Liver (tissue), 9 donors: ENCODE measurements around the gene CCDC92. TPM values are rescaled to one million over a fixed set of nuclear protein-coding genes. Genes with fewer than 3 reads are reported as not detected.

ENCODE experiments used
- DNase-seq: peaks from one replicate; pipeline ENCODE4 v3.0.0-alpha.2; 2017; ENCODE audit warnings: low spot score
- H3K27ac ChIP-seq, 2 donors: one replicate each; pipeline ENCODE4 v1.7.0; 2013; ENCODE audit warnings: inconsistent platforms in 2 of 2, low read length in 2 of 2, control low read depth in 1 of 2, low read depth in 1 of 2, mild to moderate bottlenecking in 1 of 2
- H3K27me3 ChIP-seq, 4 donors: one replicate each; pipeline versions ENCODE4 v1.6.1 to v1.7.0; 2013; ENCODE audit warnings: low read length in 3 of 4, inconsistent platforms in 1 of 4, mild to moderate bottlenecking in 1 of 4, moderate library complexity in 1 of 4; ENCODE audit not compliant: control insufficient read depth in 4 of 4, insufficient read depth in 4 of 4
- H3K36me3 ChIP-seq, 4 donors: one replicate each; pipeline versions ENCODE4 v1.6.1 to v1.7.0; 2013; ENCODE audit warnings: low read length in 3 of 4, mild to moderate bottlenecking in 3 of 4, low read depth in 1 of 4, moderate library complexity in 1 of 4; ENCODE audit not compliant: control insufficient read depth in 4 of 4, insufficient read depth in 3 of 4
- H3K4me1 ChIP-seq, 4 donors: one replicate each; pipeline versions ENCODE4 v1.6.1 to v1.7.0; 2013; ENCODE audit warnings: low read length in 3 of 4, mild to moderate bottlenecking in 3 of 4, moderate library complexity in 1 of 4; ENCODE audit not compliant: control insufficient read depth in 4 of 4, insufficient read depth in 4 of 4
- H3K4me3 ChIP-seq, 3 donors: one replicate each; pipeline versions ENCODE4 v1.6.1 to v1.7.0; 2013; ENCODE audit warnings: low read length in 3 of 3, control low read depth in 1 of 3, low read depth in 1 of 3, mild to moderate bottlenecking in 1 of 3
- H3K9ac ChIP-seq, 2 donors: one replicate each; pipeline ENCODE4 v1.7.0; 2013; ENCODE audit warnings: low read length in 2 of 2, mild to moderate bottlenecking in 2 of 2, moderate library complexity in 2 of 2, control low read depth in 1 of 2, low read depth in 1 of 2
- H3K9me3 ChIP-seq, 4 donors: one replicate each; pipeline versions ENCODE4 v1.6.1 to v1.7.0; 2013; ENCODE audit warnings: low read length in 3 of 4; ENCODE audit not compliant: control insufficient read depth in 4 of 4
- EGR1 ChIP-seq, 2 donors: IDR thresholded peaks; 2 replicates each; pipeline ENCODE4 v1.6.1; 2016 to 2018; ENCODE audit warnings: antibody characterized with exemption in 2 of 2, low read depth in 2 of 2
- FOXA1 ChIP-seq: IDR thresholded peaks from 2 replicates; pipeline ENCODE4 v1.6.1; 2016; ENCODE audit warnings: antibody characterized with exemption
- FOXA2 ChIP-seq: IDR thresholded peaks from 2 replicates; pipeline ENCODE4 v1.6.1; 2016; ENCODE audit warnings: antibody characterized with exemption
- GABPA ChIP-seq, 2 donors: IDR thresholded peaks in 1 of 2; conservative IDR thresholded peaks in 1 of 2; 2 replicates each; pipeline ENCODE4 v1.6.1; 2016; ENCODE audit warnings: antibody characterized with exemption in 2 of 2, mild to moderate bottlenecking in 1 of 2, moderate library complexity in 1 of 2
- HNF4A ChIP-seq, 2 donors: conservative IDR thresholded peaks; 2 replicates each; pipeline ENCODE4 v1.6.1; 2016; ENCODE audit warnings: antibody characterized with exemption in 2 of 2, mild to moderate bottlenecking in 2 of 2
- HNF4G ChIP-seq: IDR thresholded peaks from 2 replicates; pipeline ENCODE4 v1.6.1; 2016; ENCODE audit warnings: antibody characterized with exemption
- JUND ChIP-seq, 2 donors: IDR thresholded peaks; 2 replicates each; pipeline ENCODE4 v1.6.1; 2016; ENCODE audit warnings: antibody characterized with exemption in 2 of 2
- NR2F2 ChIP-seq: IDR thresholded peaks from 2 replicates; pipeline ENCODE4 v1.6.1; 2016; ENCODE audit warnings: antibody characterized with exemption
- RAD21 ChIP-seq, 2 donors: IDR thresholded peaks; 2 replicates each; pipeline ENCODE4 v1.6.1; 2016; ENCODE audit warnings: antibody characterized with exemption in 2 of 2, mild to moderate bottlenecking in 2 of 2
- RXRA ChIP-seq, 2 donors: IDR thresholded peaks; 2 replicates each; pipeline ENCODE4 v1.6.1; 2017 to 2018; ENCODE audit warnings: antibody characterized with exemption in 2 of 2, mild to moderate bottlenecking in 1 of 2
- SP1 ChIP-seq: IDR thresholded peaks from 2 replicates; pipeline ENCODE4 v1.6.1; 2018; ENCODE audit warnings: antibody characterized with exemption, mild to moderate bottlenecking
- TAF1 ChIP-seq: conservative IDR thresholded peaks from 2 replicates; pipeline ENCODE4 v1.6.1; 2016; ENCODE audit warnings: antibody characterized with exemption, mild to moderate bottlenecking
- YY1 ChIP-seq: IDR thresholded peaks from 2 replicates; pipeline ENCODE4 v1.6.1; 2016; ENCODE audit warnings: antibody characterized with exemption, mild to moderate bottlenecking
- WGBS: extraction: QIAGEN DNeasy Blood & Tissue Kit; methylation state at CpG from one replicate; pipeline ENCODE4 v1.1.7; 2013; 5-methylcytosine and 5-hydroxymethylcytosine counted together
- polyA plus RNA-seq, 2 donors: library from polyadenylated mRNA; stranded (reverse) in 1 of 2; unstranded in 1 of 2; fragments of 200-250 nt in 1 of 2; fragments of >200 nt in 1 of 2; fragmentation: Nextera tagmentation in 1 of 2; extraction: Ambion mirVana in 1 of 2; gene quantifications; one replicate each; pipeline versions ENCODE4 v1.2.1 to v1.2.3, GENCODE V29; 2013 to 2015
- total RNA-seq, 2 donors: library from RNA; depleted of rRNA; stranded (reverse); fragments of >200 nt; gene quantifications; one replicate each; pipeline ENCODE4 v1.2.3, GENCODE V29; 2014
- TF ChIP-seq, protein P1 (sequence below): IDR thresholded peaks from 2 replicates; pipeline ENCODE4 v1.6.1; 2016; ENCODE audit warnings: antibody characterized with exemption, mild to moderate bottlenecking
- TF ChIP-seq, protein P2 (sequence below): IDR thresholded peaks from 2 replicates; pipeline ENCODE4 v1.6.1; 2016; ENCODE audit warnings: antibody characterized with exemption
- TF ChIP-seq, protein P3 (sequence below): IDR thresholded peaks from 2 replicates; pipeline ENCODE4 v1.6.1; 2016; ENCODE audit warnings: antibody characterized with exemption
- TF ChIP-seq, protein P4 (sequence below): IDR thresholded peaks from 2 replicates; pipeline ENCODE4 v1.6.1; 2016; ENCODE audit warnings: antibody characterized with exemption
- TF ChIP-seq, protein P5 (sequence below): fragments of 150-350 bp; IDR thresholded peaks from 2 replicates; pipeline ENCODE4 v1.5.1; 2017; ENCODE audit warnings: improper control_type of control experiment, low read depth, low read length; ENCODE audit not compliant: missing input control
- donor health status: healthy.
- donor health status: healthy.
- donor health status: healthy.
- donor health status: healthy.
- donor health status: healthy.

The CCDC92 gene
- total and polyA plus RNA-seq, 4 donors = 2.1 to 14.6 (median 9.3) TPM

DNA sequence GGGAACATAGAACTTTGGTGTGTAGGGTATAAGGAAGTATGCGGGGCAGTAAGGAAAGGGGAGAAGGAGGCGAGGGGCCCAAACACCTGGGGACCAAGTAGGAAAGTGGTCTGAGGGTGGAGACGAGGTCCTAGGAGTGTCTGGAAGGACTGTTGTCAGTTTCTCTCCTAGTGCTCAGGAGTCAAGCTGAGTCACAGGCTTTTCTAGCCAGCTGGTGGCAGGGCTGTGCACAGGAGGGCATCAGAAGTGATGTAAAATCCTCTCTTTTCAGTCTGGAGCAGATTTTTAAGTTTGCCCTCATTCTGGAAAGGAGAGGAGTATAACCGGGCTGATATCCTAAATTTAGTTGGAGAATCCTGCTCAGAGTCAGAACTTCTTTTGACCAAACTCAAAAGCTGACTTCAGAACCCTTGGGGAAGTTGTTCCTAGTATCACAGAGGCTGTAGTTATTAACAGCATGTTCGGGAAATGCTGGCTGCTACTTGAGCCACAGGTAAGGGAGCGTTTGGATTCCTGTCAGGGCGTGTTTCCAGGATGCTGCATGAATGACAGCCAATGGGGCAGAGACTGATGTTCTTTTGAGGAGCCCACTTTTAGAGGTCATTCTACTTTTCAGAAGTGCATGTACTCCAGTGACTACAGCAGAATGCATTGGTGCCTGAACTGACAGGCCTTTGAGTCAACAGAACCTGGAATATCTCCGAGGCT, 19.6 kb upstream of the CCDC92 start:
- no peak for TF ChIP-seq HNF4G
- TF ChIP-seq GABPA (IDR thresholded peaks at IDR 0.05 in 1 of 2, conservative IDR thresholded peaks at IDR 0.05 in 1 of 2) = no peak
- no peak for TF ChIP-seq HNF4A (conservative IDR thresholded peaks at IDR 0.05)
- no peak for TF ChIP-seq RXRA (IDR thresholded peaks at IDR 0.05)
- TF ChIP-seq FOXA1 = no peak
- no peak for TF ChIP-seq EGR1 (IDR thresholded peaks at IDR 0.05; ENCODE audit: low read depth in 2 of 2)
- TF ChIP-seq, protein P1, sequence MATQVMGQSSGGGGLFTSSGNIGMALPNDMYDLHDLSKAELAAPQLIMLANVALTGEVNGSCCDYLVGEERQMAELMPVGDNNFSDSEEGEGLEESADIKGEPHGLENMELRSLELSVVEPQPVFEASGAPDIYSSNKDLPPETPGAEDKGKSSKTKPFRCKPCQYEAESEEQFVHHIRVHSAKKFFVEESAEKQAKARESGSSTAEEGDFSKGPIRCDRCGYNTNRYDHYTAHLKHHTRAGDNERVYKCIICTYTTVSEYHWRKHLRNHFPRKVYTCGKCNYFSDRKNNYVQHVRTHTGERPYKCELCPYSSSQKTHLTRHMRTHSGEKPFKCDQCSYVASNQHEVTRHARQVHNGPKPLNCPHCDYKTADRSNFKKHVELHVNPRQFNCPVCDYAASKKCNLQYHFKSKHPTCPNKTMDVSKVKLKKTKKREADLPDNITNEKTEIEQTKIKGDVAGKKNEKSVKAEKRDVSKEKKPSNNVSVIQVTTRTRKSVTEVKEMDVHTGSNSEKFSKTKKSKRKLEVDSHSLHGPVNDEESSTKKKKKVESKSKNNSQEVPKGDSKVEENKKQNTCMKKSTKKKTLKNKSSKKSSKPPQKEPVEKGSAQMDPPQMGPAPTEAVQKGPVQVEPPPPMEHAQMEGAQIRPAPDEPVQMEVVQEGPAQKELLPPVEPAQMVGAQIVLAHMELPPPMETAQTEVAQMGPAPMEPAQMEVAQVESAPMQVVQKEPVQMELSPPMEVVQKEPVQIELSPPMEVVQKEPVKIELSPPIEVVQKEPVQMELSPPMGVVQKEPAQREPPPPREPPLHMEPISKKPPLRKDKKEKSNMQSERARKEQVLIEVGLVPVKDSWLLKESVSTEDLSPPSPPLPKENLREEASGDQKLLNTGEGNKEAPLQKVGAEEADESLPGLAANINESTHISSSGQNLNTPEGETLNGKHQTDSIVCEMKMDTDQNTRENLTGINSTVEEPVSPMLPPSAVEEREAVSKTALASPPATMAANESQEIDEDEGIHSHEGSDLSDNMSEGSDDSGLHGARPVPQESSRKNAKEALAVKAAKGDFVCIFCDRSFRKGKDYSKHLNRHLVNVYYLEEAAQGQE = no peak
- no peak for TF ChIP-seq JUND (IDR thresholded peaks at IDR 0.05)
- TF ChIP-seq SP1 = no peak
- TF ChIP-seq FOXA2 = no peak
- TF ChIP-seq YY1 = no peak
- TF ChIP-seq, protein P2, sequence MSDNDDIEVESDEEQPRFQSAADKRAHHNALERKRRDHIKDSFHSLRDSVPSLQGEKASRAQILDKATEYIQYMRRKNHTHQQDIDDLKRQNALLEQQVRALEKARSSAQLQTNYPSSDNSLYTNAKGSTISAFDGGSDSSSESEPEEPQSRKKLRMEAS = no peak
- no peak for TF ChIP-seq RAD21 (IDR thresholded peaks at IDR 0.05)
- Histone ChIP-seq H3K4me1 (peaks cover 0 to 23% (median 12%) of the 10 kb centered on the region in 4 donors), H3K9ac (no peak overlapping the region), H3K27me3 (no peaks in the 10 kb centered on the region), H3K27ac (no peak overlapping the region), H3K4me3 (no peak overlapping the region), H3K36me3 (peaks cover 0 to 15% (median 8%) of the 10 kb centered on the region in 4 donors), H3K9me3 (no peaks in the 10 kb centered on the region)
- DNase-seq = no peak
- WGBS = 90% methylated on average over 8 of the region's 8 CpGs

DNA sequence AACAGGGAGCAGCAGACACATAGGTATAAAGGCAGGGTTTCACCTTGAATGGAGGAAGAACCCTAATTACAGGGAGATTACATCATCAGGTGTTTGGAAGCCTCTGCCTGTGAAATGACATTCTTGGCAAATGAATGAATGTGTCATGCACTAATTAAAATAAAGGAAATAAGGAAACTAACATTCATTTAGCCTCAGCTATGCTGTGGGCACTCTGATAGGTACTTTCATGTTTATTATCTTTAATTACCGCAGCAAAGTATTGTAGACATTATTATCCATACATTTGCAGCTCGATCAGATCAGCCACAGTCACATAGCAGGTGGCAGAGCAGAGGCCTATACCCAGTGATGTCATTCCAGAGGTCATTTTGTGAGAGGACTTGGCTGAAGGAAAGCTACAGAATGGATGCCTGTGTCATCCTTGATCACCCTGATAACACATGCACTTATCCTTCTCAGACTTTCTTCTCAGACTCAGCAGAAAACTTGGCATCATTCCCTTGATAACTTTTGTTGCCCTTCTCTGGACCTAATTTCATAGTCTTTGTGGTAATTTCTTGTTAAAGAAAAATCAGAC, 18.8 kb upstream of the CCDC92 start:
- Histone ChIP-seq H3K9ac (no peak overlapping the region), H3K27ac (no peak overlapping the region), H3K36me3 (peaks cover 0 to 15% (median 8%) of the 10 kb centered on the region in 4 donors), H3K4me3 (no peak overlapping the region), H3K27me3 (no peaks in the 10 kb centered on the region), H3K4me1 (peaks cover 0 to 23% (median 12%) of the 10 kb centered on the region in 4 donors), H3K9me3 (no peaks in the 10 kb centered on the region)
- TF ChIP-seq EGR1 (IDR thresholded peaks at IDR 0.05; ENCODE audit: low read depth in 2 of 2) (no peak), RXRA (IDR thresholded peaks at IDR 0.05) (no peak), GABPA (IDR thresholded peaks at IDR 0.05 in 1 of 2, conservative IDR thresholded peaks at IDR 0.05 in 1 of 2) (no peak), SP1 (no peak), HNF4A (conservative IDR thresholded peaks at IDR 0.05) (no peak), HNF4G (no peak), NR2F2 (no peak), FOXA1 (no peak), FOXA2 (no peak), JUND (IDR thresholded peaks at IDR 0.05) (no peak), RAD21 (IDR thresholded peaks at IDR 0.05) (no peak), YY1 (no peak), TAF1 (no peak)
- TF ChIP-seq, protein P3, sequence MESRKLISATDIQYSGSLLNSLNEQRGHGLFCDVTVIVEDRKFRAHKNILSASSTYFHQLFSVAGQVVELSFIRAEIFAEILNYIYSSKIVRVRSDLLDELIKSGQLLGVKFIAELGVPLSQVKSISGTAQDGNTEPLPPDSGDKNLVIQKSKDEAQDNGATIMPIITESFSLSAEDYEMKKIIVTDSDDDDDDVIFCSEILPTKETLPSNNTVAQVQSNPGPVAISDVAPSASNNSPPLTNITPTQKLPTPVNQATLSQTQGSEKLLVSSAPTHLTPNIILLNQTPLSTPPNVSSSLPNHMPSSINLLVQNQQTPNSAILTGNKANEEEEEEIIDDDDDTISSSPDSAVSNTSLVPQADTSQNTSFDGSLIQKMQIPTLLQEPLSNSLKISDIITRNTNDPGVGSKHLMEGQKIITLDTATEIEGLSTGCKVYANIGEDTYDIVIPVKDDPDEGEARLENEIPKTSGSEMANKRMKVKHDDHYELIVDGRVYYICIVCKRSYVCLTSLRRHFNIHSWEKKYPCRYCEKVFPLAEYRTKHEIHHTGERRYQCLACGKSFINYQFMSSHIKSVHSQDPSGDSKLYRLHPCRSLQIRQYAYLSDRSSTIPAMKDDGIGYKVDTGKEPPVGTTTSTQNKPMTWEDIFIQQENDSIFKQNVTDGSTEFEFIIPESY = no peak
- TF ChIP-seq, protein P2 = no peak
- TF ChIP-seq, protein P4, sequence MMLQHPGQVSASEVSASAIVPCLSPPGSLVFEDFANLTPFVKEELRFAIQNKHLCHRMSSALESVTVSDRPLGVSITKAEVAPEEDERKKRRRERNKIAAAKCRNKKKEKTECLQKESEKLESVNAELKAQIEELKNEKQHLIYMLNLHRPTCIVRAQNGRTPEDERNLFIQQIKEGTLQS = no peak
- TF ChIP-seq, protein P1 = no peak
- TF ChIP-seq, protein P5, sequence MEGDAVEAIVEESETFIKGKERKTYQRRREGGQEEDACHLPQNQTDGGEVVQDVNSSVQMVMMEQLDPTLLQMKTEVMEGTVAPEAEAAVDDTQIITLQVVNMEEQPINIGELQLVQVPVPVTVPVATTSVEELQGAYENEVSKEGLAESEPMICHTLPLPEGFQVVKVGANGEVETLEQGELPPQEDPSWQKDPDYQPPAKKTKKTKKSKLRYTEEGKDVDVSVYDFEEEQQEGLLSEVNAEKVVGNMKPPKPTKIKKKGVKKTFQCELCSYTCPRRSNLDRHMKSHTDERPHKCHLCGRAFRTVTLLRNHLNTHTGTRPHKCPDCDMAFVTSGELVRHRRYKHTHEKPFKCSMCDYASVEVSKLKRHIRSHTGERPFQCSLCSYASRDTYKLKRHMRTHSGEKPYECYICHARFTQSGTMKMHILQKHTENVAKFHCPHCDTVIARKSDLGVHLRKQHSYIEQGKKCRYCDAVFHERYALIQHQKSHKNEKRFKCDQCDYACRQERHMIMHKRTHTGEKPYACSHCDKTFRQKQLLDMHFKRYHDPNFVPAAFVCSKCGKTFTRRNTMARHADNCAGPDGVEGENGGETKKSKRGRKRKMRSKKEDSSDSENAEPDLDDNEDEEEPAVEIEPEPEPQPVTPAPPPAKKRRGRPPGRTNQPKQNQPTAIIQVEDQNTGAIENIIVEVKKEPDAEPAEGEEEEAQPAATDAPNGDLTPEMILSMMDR = no peak
- DNase-seq = no peak
- WGBS = 87% methylated on average over 2 of the region's 2 CpGs
